Stimulated activated CD4-positive, alpha-beta T cell treated with anti-CD3 and anti-CD28 coated beads, Interleukin-4, amount 100 ng/mL, for 4 hours (primary cell): ENCODE measurements around the gene PRDM16.

Experiments
- DNase-seq, 2 experiments: peaks; one replicate each; pipeline ENCODE4 v3.0.0-alpha.2; 2020

Gene PRDM16

GRCh38 chr1:3070644-3071564 lies 1.9 kb downstream of the PRDM16 start:
- no peak for DNase-seq

- no peak for DNase-seq
Observed at GRCh38 chr1:3071565-3072390, 2.8 kb downstream of the PRDM16 start.

- DNase-seq: no peak
Observed at GRCh38 chr1:3072391-3073185, 3.6 kb downstream of the PRDM16 start.

GRCh38 chr1:3073186-3073488 lies 4.1 kb downstream of the PRDM16 start:
- DNase-seq: no peak

GRCh38 chr1:3073489-3074296 lies 4.7 kb downstream of the PRDM16 start:
- no peak for DNase-seq

GRCh38 chr1:3074297-3074741 lies 5.3 kb downstream of the PRDM16 start:
- no peak for DNase-seq

GRCh38 chr1:3074800-3075199 lies 5.8 kb downstream of the PRDM16 start:
- DNase-seq: no peak

- DNase-seq: no peak
Observed at GRCh38 chr1:3075666-3076362, 6.8 kb downstream of the PRDM16 start.

GRCh38 chr1:3076363-3076740 lies 7.3 kb downstream of the PRDM16 start:
- no peak for DNase-seq

GRCh38 chr1:3077081-3077480 lies 8.1 kb downstream of the PRDM16 start:
- no peak for DNase-seq

GRCh38 chr1:3077561-3077960 lies 8.6 kb downstream of the PRDM16 start:
- DNase-seq: no peak

GRCh38 chr1:3078430-3078861 lies 9.4 kb downstream of the PRDM16 start:
- no peak for DNase-seq

- no peak for DNase-seq
Observed at GRCh38 chr1:3078871-3079270, 9.9 kb downstream of the PRDM16 start.

GRCh38 chr1:3079381-3080052 lies 10.5 kb downstream of the PRDM16 start:
- no peak for DNase-seq

- DNase-seq: no peak
Observed at GRCh38 chr1:3080053-3080955, 11.3 kb downstream of the PRDM16 start.

- DNase-seq: no peak
Observed at GRCh38 chr1:3081171-3081683, 12.2 kb downstream of the PRDM16 start.

GRCh38 chr1:3082051-3082450 lies 13.0 kb downstream of the PRDM16 start:
- no peak for DNase-seq

- no peak for DNase-seq
Observed at GRCh38 chr1:3082571-3083516, 13.8 kb downstream of the PRDM16 start.
